ENCODE data around the gene MIA3. TPM values are rescaled to one million over a fixed set of nuclear protein-coding genes. Genes with fewer than 3 reads are reported as not detected.

MIA3 gene
- total RNA-seq, 1 donor from 2014 or later, result 45.9 TPM

GRCh38 chr1:222711319-222712252 lies 93.7 kb downstream of the MIA3 start:
- DNase-seq (ENCODE audit: missing footprints) (peak; percentile 73), ATAC-seq (peak; percentile 48)
- intact Hi-C loops (cut with DNase I), result loop anchor here (2.0 kb wide), 2 partner anchors 67 to 247 kb away; no protein-coding TSS in a partner anchor

GRCh38 chr1:222712253-222713090 lies 94.6 kb downstream of the MIA3 start, which contains the start of the genes AIDA and BROX:
TSS of gene AIDA (minus strand) at chr1:222712491. CDS start at chr1:222712317, 174 bp downstream.
TSS of gene BROX (plus strand) at chr1:222712564. CDS start at chr1:222715700, 3,136 bp downstream.
- intact Hi-C loops (cut with DNase I), result loop anchor here (2.0 kb wide), 2 partner anchors 68 to 248 kb away; no protein-coding TSS in a partner anchor
- peak; percentile 97 for DNase-seq (ENCODE audit: missing footprints)
- ATAC-seq, result peak; percentile 95

- intact Hi-C loops (cut with DNase I), result loop anchor here (2.0 kb wide), 2 partner anchors 69 to 249 kb away; no protein-coding TSS in a partner anchor
- peak; percentile 90 for ATAC-seq
- DNase-seq (ENCODE audit: missing footprints), result peak; percentile 96
Observed at GRCh38 chr1:222713091-222713961, 95.4 kb downstream of the MIA3 start.

DNA sequence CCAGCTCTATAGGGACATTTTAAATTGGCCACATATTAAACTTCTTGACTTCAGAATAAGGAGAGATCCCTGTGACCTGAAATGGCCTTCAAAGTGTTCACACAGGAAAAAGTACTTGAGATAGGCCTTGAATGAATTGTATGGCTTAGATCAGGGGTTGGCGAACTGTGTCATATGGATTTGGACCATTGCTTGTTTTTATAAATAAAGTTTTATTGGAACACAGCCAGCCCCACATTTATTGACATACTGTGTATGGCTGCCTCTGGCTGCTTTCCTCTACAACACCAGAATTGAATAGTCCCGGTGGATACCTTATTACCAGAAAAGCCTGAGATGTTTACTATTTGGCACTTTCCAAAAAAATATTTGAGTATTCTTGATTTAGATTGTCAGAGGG lies 98.5 kb downstream of the MIA3 start:
- intact Hi-C loops (cut with DNase I), result no loop called here
- no peak for DNase-seq (ENCODE audit: missing footprints)
- no peak for ATAC-seq

Other genes starting within 250 kb of the MIA3 start
- not detected for gene HHIPL2, start 70.0 kb upstream of the MIA3 start, total RNA-seq
- gene TAF1A, start 28.2 kb upstream of the MIA3 start, total RNA-seq, result 1.7 TPM
- 58.4 TPM for gene AIDA, start 94.4 kb downstream of the MIA3 start, total RNA-seq
- 32.0 TPM for gene BROX, start 94.5 kb downstream of the MIA3 start, total RNA-seq
- gene FAM177B, start 119.1 kb downstream of the MIA3 start, total RNA-seq, result not detected
- 7.2 TPM for gene DISP1, start 196.9 kb downstream of the MIA3 start, total RNA-seq